HG03432 (cell line): Measurements from ENCODE around the gene MSX2.
"Not testable (repeated sequence)": the region's sequence is repeated elsewhere in the genome, so short reads cannot be mapped to it uniquely, and the experiment has no call there.

Experiments used
- ATAC-seq: cut with Tn5 transposase; IDR thresholded peaks from one replicate; pipeline ENCODE4 v1.9.1; 2021; ENCODE audit warnings: mild to moderate bottlenecking, moderate library complexity; ENCODE audit not compliant: unreplicated experiment

MSX2 gene

DNA sequence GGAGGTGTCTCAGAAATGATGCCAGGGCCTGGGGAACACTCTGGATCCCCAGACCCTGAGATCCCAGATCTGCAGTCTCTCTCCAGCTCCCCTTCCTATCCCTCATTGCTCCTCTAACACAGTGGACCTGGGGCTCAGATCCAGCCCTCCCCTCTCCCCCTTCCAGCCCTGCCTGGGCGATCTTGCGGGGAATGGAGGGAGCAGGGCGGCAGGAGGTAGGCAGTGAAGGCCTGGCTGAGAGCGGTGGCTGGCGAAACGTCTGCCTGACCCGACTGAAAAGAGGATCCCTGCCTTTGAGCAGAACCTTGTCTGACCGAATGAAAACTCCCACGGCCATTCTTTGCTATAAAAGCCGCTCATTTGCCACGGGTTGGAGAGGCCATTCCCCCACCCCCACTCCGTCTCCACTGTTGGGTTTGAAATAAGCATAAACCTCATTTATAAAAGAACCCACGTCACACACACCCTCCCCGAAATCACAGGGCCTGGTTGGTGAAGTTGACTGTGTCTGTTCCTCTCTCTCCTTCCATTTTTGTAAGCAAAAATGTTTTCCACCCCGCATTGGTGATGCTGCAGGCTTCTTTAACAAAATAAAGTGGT is 8.8 kb downstream of the MSX2 start:
- no peak for ATAC-seq

DNA sequence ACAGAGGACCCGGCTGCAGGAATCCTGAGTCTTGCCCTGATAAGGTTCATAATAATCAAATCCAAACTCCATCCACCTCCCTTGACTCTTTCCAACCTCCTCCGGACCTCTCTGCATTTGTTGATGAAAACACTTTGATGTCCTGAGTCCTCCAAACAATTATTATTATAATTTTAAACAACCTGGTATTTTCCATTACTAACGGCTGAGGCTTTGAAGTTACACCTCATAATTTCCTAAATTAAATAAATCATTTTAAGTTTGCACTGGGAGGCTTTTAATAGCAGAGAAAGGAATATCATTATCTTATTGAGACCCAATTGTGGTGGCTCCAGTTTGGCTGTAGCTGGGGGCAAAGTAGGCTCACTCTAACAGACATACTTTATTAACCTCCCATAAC is 9.5 kb downstream of the MSX2 start:
- ATAC-seq: no peak

DNA sequence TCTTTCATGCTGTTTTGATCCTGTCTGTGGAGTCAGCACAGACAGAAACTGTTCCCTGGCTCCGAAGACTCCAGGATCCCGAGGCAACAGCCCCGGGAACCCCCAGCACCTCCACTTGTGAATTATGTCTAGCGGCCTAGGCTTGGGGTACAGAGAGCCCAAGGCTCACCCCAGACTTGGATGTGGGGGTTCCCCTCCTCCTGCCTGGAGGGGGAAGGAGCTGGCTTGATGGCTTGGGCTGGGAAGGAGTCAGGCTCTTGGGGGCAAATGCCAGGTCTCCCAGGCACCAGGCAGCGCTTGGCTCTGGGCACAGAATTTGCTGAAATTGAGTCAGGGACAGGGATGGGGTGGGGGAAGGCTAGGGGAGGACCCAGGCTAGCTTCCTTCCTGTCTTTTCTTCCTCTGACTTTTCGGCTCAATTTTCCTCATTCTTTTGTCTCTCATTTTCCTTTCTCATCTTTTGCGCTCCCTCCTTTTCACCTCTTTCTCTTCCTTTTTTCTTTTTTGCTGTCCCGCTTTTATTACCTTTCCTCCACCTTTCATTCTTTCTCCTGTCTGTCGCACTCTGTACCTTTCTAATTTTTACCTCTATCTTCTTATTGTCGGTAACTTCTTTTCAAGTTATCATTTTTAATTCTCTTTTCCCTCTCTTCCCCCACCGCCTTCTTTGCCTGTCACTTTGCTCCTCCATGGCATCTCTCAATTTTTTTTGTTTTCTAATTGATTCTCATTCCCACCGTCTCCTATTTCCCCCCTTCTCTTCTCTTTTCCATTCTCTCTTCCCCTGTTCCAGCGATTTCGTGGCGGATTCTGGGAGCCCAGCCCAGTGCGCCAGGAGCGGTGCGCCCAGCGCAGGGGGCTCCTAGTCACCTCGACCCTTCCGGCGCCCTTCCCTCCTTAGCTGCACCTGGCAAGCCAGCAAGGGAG is 10.5 kb downstream of the MSX2 start:
- no peak for ATAC-seq

DNA sequence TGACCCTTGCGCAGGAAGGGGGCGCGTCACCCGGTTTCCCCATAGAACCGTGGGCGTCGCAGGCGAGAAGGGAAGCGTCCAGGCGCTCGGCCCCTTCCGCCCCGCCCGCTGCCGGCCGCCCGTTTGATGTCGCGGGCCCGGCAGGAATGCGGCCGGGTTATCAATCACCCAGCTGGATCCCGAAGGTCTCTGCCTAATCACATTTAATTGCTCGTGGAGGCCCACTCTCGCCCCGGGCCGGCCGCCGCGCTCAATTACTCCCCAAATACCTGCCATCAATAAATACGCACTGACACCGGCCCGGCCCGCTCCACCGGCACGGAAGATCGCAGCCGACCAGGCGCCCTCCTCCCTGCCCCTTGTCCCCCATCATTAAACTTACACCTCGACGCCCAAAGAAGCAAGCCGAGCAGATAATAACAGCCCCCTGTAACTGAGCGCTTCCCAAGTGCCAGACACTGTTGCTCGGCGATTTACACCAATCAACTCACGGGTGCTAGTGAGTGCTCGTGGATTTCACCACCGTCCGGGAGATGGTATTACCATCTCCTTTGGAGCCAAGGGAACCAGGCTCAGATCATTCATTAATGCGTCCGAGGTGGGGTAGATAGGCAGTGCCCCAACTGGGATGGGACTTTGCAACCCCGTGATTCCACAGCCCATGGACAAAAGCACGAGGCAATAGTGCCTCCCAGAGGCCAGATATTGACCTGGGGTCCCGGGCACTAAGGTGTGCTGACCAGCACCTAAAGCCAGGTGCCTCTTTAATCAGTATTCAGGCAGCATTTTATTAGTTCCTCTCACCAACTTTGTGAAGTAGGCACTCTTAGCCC is 11.3 kb downstream of the MSX2 start:
- no peak for ATAC-seq

DNA sequence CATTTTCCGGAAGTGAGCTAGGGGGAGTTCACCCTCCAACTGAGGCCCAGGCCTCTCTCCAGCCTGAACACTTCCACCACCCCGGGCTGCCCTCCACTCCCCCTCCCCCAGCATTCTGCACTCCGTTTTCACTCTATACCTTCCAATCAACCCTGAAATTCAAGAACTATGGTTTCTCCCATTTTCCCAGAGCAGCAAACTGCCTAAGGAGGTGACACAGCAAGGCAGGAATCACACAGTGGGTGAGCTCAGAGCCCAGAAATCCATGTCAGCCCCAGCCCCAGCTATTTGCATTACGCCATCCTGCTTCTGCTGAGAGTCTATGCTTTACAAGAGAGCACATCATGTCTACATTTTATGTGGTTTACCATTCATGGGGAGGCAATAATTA is 11.9 kb downstream of the MSX2 start:
- ATAC-seq: no peak

DNA sequence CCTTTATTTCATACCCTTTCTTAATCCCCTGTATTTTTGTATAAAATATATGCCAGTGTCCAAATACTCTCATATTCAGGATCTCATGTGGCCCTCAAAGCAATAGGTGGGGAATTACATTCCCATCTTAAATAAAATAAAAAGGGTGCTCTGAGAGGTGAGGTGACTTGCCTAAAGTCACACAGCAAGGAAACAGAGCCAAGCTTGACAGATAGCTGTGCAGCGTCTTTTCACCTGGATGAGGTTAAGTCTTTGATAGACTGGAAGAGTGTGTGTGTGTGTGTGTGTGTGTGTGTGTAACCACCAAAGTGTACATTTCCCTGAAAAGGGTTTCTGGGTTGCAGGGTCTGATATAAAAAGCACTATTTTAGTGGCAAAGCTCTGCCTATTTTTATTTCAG is 12.4 kb downstream of the MSX2 start:
- no peak for ATAC-seq

DNA sequence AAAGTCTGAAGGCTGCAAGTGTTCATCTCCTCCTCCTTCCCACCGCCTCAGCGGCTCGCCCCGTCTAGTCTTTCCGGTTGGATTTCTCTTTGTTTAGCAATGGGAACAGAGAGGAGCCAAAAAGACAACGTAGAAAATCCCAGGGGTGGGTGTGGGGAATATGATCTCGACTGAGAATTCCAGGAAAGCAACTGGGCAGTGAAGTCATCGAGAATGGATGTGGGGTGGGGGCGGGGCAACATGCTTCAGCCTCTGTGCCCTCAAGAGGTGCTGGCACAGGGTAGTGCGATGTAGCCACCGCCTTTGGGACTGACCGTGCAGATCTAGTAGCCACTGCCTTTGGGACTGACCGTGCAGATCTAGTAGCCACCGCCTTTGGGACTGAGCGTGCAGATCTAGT is 12.9 kb downstream of the MSX2 start:
- no peak for ATAC-seq

DNA sequence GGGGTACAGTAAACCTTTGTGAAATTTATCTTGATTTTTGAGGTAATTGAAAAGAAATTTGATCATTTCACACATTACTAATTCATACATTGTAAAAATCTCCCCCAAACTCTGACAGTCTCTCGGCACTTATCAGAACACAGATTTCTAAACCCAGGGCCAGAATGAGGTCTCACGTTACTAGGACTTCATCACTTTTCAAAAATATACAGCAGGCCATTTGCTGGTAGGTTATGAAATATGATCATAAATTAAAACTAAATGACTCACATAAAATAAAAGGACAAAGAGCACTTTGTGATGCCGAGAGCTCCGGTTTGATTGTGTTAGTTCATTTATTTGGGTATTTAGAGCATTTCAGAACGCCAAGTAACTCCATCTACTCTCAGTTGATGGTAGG is 17.0 kb downstream of the MSX2 start:
- no peak for ATAC-seq

DNA sequence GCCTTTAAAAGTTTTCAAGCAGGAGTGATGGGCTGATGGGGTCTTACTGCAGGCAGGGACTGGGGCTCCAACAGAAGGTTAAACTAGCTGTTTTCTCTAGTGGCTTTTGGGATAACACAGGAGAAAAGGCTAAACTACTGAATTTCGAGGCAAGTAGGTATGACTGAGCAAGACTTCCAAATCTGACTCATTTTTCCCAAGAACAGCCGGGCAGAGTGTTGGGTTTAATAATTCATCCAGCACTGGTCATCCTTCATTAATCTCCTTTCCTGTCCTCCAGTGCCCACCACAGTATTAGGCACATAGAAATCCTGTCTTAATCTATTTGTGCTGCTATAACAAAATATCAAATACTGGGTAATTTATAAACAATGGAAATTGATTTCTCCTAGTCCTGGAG is 20.5 kb downstream of the MSX2 start:
- ATAC-seq: no peak

DNA sequence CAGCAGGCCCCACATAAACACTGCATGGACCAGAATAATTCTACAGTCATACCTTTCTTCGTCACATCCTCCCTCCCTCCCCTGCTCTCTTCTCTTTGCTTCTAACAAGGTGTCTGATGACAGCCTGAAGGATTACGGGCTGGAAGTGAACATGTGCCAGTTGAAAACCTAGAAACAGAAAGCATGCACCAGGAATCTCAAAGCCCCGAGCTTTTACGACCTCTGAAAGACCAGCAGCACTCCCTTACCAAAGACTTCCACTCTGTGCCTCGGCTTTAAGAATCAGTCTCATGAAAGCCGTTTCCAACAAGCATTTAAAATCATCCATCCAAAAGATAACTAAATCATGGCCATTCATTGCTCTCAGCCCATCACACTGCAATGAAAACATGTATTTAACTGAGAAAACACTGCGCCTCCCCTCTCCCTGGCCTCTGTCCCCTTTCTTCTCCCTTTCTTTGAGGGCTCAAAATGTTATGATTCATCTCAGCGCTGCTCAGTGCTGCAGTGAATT is 21.3 kb downstream of the MSX2 start:
- ATAC-seq: no peak

DNA sequence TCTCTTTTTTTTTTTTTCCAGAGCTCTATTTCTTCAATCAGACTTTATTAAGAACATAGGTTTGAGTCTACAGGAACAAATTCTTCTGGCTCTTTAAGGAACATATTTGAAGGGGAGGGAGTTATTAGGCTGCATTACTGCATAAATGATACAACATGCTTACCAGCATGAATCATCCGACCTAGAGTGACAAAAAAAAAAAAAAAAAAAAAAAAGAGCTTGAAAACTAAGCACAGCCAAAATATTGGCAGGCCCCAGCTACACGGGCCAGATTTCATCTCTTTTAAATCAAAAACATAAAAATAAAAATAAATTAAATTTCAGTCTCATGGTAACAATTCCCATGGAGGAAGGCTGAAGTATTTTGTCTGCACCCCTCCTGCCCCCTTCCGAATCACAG is 26.3 kb downstream of the MSX2 start:
- ATAC-seq: no peak

DNA sequence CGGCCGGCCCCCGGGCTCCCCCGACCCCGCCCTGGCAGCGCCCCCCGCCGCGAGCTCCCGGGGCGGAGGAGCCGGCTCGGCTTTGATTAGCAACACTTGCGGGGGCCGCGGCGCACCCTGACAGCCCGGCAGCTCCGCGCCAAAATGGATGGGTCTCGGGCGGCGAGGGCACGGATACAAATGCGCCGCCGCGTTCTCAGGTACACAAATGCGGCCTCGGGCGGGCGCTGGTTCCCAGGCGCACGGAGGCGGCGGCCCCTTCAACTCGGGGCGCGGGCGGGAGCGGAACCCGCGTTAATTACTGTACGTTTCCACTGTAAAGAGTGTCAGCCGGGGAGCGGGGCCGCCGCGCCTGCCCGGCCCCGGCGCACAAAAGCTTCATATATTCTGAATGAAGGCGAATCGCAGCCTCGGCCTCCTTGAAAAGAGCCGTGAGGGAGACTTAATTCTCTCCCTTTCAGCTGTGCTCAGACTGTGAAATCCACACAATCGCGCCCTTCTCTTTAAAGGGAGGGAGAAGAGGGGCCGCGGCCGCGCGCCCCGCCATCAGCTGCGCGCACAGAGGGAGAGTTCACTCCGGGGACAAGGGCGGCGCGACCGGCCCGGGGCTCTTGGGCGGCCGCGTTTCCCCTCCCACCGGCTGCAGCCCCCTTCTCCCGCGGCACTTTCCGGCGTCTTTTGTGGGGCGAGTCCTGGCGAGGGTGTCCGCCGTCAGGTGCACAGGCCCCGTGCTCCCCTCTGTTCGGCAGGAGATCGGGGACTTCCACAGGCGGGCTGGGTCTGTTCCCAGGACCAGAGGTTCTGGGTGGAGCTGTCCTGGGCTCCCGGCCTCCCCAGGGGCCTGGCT is 27.0 kb downstream of the MSX2 start:
- ATAC-seq: no peak

DNA sequence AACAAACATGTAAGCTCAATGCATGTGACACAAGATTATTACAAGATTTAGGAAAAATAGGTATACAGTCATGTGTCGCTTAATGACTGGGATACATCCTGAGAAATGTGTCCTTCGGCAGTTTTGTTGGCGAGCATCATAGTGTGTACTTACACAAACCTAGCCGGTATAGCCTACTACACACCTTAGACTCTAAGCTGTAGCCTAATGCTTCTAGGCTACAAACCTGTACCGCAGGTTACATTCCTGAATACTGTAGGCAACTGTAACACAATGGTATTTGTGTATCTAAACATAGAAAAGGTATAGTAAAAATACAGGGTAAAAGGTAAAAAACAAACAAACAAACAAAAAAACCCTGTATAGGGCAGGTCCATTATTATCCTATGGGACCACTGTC is 27.7 kb downstream of the MSX2 start:
- no peak for ATAC-seq

DNA sequence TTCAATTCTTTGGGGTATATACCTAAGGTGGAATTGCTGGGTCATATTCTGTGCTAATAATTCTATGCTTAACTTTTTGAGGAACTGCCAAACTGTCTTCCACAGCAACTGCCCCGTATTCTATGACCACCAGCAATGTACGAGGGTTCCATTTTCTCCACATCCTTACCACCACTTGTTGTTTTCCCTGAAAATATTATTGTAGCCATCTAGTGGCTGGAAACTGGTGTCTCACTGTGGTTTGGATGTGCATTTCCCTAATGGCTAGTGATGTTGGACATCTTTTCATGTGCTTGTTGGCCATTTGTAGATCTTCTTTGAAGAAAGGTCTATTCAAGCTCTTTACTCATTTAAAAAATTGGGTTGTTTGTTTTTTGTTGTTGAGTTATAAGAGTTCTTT is 30.7 kb downstream of the MSX2 start:
- no peak for ATAC-seq

DNA sequence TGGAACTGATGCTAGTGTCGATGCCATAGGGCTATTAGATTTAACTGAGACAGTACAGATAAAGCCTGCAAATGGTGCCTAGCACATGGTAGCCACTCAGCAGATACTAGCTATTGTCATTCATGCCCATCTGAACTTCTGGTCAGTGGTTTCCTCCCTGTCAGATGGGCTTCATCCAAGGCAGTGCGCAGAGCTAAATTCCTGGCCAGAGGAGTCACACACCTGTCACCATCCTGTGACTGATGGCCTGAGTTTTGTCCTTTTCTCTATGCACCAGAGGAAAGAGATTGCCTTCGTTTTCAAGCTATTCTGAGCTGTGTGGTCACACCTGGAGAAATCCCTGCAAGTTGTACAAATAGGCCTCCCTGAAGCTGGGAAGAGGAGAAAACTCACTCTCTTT is 34.7 kb downstream of the MSX2 start:
- ATAC-seq: no peak

DNA sequence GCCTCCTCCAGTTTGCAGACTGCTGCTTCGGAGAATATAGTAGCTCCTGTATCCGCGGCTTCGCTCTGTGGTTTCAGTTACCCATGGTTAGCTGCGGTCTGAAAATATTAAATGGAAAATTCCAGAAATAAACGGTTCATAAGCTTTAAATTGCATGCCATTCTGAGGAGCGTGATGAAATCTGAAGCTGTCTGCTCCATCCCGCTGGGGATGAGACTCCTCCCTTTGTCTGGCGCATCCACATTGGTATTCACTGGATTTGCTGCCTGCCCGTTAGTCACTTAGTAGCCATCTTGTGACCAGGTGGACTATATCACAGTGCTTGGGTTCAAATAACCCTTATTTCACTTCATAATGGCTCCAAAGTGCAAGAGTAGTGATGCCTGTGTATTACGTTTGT is 36.3 kb downstream of the MSX2 start:
- ATAC-seq: no peak

DNA sequence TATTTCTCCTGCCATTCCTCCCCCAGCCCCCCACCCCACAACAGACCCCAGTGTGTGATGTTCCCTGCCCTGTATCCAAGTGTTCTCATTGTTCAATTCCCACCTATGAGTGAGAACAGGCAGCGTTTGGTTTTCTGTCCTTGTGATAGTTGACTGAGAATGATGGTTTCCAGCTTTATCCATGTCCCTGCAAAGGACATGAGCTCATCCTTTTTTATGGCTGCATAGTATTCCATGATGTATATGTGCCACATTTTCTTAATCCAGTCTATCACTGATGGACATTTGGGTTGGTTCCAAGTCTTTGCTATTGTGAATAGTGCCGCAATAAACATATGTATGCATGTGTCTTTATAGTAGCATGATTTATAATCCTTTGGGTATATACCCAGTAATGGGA is 37.0 kb downstream of the MSX2 start:
- not testable (repeated sequence) for ATAC-seq

DNA sequence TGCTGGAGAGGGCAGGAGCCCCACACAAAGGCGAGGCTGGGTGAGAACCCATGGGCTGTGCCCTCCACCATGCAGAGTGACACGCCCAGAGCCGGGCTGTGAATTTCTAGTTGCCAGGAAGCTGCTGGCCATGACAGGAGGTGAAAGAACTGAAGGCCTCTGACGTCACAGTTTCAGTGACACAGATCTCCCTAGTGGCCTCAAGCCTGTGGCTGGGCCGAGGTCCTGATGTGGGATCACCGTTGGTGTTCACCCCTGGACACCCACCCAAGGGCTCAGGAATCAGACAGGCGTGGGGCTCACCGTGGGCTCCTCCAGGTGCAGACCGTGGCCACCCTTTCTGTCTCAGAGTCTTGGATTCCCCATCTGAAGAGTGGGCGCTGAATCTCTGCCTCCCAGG is 39.9 kb downstream of the MSX2 start:
- ATAC-seq: no peak

DNA sequence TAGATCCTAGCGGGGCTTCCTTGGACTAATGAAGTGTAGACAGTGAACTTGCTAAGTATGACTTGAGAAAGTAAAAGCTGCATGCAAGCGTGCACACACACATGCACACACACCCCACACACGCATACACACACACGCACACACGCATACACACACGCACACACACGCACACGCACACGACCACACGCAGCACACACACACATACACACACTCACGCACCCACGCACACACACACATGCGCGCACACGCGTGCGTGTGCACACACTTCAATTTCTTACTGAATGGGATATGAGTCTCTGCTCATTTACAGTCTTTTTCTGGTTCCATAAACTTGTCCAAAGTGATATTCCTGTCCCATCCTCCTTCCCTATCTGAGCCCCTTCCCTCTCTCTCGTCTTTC is 41.2 kb downstream of the MSX2 start:
- no peak for ATAC-seq

DNA sequence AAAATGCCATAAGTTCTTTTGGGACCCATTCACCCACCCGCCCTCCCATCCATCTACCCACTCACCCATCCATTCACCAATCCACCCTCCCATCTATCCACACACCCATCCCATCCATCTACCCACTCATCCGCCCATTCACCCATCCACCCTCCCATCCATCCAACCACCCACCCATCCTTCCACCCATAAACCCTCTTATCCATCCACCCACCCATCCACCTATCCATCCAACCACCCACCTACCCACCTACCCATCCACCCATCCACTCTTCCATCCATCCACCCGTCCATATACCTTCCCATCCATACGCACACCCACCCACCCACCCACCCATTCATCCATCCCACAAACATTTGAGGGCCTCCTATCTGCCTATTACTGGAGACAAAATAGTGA is 43.3 kb downstream of the MSX2 start:
- no peak for ATAC-seq

DNA sequence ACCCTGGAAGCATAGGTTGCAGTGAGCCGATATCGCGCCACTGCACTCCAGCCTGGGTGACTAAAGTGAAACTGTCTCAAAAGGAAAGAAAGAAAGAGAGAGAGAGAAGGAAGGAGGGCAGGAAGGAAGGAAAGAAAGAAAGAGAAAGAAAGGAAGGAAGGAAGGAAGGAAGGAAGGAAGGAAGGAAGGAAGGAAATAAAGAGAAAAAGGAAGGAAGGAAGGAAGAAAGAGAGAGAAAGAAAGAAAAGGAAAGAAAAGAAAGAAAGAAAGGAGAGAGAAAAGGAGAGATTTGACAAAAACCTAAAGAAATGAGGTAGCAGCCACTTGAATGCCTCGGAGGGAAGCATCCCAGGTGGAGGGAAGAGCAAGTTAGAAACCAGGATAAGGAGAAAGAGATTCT is 44.6 kb downstream of the MSX2 start:
- no peak for ATAC-seq
